HK-2 (cell line): ENCODE measurements around the gene GPANK1.
A peak's percentile ranks its signal among the peaks of the same experiment; 100 is the strongest.

Source experiments
- DNase-seq: peaks from one replicate; pipeline ENCODE4 v3.0.0-alpha.2; 2018; ENCODE audit not compliant: unreplicated experiment

GPANK1 gene

GRCh38 chr6:31619805-31620585, 44.8 kb downstream of the GPANK1 start:
- DNase-seq = peak; percentile 97

DNA sequence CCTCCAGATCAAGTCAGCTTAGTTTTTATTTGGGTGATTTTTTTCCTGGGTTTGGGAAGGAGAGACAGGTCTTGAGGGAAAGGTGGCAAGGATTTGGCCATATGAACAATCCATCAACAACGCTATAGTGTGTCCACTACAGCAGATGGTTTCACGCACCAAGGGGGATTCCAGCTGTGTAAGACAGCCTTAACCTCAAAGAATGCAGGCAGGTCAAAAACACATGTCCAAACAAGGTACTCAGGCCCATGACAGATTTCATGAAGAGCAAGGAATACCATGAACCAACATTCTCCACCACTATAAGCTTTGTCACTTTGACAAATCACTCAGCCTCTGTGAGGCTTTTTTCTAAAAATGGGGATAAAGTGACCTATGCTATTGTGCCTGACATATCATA, 47.8 kb downstream of the GPANK1 start:
- no peak for DNase-seq

DNA sequence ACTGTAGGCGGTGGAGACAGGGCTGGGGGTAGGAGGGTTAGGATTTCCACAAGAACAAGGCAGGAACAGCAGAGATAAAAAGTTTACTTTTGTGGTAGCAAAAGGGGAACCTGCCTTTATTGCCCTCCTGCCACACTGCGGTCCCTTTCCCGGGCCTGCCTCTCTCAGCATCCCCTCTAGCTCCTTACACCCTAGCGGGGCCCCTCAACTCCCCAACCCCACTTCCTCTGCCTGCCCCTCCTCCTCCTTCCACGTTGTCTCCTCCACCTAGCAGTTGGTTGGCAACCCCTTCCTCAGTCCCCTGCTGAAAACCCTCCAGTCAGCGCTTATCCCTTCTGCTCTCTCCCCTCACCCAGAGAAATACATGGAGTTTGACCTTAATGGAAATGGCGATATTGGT, 49.0 kb downstream of the GPANK1 start:
- DNase-seq = no peak

DNA sequence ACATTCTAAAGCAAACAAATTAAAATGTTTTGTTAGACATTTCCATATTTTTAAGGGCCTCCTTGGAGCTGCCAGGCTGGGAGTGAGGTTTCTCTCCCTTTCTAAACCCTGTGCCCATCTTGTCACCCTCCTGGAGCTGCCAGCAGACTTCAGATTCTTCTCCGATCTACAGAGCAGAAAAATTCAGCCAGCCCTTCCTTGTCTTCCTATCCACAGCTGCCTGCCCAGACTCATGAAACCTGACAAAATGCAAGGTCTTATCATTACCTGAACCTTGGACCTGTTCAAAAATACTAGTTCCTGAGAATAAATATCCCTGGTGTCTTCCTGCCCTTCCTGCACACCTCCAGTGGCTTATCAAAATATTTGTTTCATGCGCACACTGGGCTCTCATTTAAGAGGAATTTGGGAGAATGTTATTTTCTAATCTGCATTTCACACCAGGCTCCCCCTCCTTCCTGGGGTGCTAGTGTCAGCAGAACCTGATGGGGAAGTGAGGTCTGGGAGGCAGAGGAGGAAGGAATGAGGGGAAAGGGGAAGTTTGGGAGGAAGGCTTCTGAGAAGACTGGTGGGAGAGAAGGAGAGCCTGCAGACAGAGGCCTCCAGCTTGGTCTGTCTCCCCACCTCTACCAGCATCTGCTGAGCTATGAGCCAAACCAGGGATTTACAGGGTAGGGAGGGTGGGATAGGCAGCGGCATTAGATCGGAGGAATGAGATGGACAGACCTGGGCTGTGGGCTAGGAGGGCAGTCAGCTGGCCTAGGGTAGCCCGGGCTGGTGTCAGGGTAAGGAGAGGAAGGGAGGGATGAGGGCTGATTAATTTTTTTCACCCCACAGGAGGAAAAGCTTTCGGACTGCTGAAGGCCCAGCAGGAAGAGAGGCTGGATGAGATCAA, 49.9 kb downstream of the GPANK1 start, which contains the start of gene AIF1:
TSS of gene AIF1 (plus strand) at position 551 of the 895 bp plus-strand sequence. CDS start at position 647, 96 bp downstream.
- no peak for DNase-seq

DNA sequence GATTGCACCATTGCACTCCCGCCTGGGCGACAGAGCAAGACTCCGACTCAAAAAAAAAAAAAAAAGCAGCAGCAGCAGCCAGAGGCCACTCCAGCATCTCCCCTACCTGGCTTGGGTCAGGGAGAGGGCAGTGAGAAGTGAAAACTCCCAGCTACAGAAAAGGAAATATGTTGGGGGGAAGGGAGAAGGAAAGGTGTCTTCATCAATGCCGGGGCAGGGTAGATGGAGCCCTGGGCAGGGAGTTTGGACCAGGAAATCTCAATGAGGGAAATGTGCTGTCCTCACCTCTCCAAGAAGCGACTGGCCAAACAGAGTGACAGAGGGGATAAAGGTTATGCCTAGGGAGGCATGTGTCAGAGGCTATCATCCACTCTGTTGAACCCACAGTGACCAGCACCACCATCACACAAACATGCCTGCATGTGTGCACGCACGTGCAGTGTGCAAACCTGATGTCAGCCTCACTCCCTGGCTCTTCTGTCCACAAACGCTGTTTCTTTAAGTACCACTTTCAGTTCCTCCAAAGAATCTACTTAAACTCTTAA, 50.6 kb downstream of the GPANK1 start:
- DNase-seq = no peak
